ENCODE measurements around the gene SDS. TPM values are rescaled to one million over a fixed set of nuclear protein-coding genes. Genes with fewer than 3 reads are reported as not detected.

Gene SDS
- total RNA-seq, 2 experiments from 2014 or later, result not detected

DNA sequence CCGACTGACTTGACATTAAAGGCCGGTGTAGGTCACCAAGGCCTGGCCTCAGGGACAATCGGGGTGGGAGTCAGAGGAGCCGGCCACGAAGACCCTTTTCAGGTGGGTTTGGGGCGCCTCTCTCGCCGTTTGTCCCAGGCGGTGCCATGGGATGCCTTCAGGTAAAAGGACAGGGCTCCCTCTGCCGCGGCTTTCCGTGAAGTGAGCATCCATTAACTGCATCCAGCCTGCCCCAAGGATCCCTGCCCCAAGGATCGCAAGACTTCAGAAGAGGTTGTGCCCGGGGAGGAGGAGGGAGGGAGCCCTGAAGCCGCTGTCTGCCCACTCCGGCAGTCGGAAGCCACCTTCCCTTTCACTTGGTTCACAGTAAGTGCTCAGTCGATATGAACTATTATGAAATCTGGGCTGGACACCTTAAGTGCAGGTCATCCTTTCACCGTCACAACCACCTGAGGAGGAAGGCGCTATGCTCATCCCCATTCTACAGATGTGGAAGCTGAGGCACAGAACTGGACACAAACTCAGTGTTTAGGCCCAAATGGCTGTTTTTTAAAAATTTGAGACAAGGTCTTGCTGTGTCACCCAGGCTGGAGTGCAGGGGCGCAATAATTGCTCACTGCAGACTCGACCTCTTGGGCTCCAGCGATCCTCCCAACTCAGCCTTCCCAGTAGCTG, 964 bp downstream of the SDS start:
- ChIA-PET CTCF (no interaction called here), POLR2A (no interaction called here)

DNA sequence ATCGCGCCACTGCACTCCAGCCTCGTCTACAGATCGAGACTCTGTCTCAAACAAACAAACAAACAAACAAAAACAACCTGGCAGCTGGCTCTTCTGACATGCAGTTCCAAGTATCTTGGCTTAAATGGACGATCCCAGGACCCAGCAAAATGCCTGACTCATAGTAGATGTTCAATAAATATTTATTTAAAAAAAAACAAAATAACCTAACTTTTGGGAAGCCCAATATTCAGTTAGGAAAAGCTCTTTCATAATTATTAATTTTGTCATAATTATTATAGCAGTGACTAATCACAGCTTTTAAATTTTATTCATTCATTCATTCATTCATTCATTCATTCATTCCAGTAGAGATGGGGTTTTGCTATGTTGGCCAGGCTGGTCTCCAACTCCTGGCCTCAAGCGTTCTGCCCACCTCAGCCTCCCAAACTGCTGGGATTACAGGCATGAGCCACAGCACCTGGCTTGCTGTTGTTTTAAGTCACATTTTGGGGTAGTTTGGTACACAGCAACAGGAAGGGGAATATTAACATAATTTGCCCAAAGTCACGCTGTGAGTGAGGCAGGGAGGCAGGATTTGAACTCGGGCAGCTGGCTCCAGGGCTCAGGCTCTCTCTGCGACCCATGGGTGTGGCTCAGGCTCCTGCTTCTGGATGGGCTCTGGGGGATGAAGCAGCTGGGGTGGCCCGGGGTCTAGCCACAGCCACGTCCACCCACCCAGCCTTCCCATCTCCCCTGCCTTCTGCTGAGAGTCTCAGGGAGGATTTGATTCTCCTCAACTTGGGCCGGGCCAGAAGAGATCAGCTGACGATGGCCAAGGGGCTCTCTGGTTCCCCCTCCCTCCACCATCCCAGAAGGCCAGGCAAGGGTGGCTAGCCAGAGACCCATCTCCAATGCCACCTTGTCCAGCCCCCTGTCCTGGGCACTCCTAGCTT, 2.4 kb downstream of the SDS start:
- POLR2A ChIA-PET, result no interaction called here
- CTCF ChIA-PET, result no interaction called here

DNA sequence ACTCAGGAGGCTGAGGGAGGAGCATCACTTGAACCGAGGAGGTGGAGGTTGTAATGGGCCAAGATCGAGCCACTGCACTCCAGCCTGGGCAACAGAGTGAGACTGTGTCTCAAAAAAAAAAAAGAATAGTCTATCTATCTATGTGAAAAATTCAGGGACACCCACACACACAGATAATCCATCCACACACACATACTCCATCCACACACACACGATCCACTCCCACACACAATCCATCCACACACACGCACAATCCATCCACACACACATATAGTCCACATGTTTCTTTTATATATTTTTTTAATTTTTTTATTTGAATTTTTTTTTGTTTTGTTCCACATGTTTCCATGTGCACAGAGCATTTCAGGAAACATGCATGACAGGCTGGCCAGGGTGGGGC, 3.3 kb downstream of the SDS start:
- CTCF ChIA-PET, result no interaction called here
- POLR2A ChIA-PET, result no interaction called here

DNA sequence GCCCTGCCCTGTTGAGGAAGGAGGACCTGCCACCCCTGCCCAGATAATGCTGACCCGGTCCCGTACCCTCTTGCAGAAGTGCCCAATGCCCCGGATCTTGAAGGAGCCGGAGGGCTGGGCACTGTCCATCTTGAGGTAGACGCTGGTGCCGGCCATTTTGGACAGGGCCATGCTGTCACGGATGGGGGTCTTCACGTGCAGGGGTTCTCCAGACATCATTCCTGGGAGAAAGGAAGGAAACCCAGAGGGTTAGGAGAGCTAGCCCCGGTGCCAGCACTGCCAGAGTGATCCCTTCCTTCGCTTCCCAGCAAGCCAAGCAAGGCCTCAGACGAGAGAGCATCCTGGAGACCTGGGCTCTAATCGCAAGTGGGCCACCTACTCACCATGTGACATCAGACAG, 4.2 kb downstream of the SDS start:
- CTCF ChIA-PET, result no interaction called here
- POLR2A ChIA-PET, result no interaction called here

DNA sequence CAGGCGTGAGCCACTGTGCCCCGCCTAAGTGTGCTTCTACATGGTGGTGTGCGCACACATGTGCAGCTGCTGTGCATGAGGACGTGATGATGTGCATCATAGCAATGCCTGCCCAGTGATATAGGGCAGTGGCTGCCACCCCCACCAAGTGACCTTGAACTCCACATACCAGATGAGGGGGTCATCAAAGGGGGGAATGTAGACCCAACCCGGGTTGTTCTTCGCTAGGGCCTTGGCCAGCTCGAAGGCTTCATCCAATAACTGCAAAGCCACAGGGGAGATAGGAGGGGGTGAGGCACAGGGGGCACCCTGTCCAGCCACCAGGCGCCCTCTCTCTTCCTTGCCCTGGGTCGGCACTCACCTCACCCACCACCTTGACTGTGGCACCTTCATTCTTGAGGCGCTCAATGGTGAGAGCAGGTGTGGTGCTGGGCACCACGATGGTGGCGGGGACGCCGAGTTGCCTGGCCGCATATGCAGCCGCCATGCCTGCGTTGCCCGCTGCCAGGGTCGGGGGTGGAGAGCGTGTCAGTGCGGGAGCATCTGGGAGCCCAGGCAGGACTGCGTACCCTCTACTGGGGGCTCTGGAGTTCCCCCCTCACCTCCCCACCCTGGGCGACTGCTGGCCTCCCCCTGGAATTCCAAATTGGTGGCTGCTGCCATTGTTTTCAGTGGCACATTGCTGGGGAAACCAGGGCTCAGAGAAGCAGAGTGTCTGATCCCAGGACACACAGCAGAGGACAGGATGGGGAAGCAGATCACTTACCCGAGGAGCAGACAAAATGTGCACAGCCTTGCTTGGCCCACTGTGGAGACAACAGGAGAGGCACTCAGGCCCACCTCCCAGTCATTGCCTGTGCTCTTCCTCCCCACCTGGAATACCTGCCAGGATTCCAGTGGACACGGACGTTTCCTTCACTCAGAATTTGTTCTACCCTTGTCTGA, 5.1 kb downstream of the SDS start:
- CTCF ChIA-PET, result no interaction called here
- POLR2A ChIA-PET, result no interaction called here

DNA sequence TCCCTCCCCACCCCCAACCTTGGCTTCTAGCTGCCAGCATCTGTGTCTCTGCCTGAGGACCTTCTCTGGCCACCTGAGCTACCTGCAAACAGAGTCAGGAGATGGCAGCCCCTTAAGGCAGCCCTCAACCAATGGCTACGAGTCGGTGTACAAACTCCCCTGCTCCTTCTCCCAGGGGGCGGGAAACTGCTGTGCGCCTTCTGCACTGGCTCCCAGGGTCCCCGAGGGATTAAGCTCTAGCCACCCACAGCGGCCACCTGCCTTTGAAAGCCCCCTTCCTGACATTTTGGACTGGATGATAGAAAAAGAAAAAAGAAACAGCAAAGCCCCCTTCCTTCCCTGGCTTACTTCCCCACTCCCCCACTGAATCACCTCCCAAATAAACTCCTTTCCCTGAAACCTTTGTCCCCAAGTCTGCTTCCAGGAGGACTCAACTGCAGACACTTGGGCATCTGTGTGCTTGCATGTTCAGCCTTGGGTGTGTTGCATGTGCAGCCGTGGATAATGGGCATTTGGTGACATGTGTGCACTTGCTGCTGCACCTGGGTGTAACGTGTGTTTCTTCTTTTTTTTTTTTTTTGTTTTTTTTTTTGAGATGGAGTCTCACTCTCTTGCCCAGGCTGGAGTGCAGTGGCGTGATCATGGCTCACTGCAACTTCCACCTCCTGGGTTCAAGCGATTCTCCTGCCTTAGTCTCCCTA, 6.0 kb downstream of the SDS start:
- CTCF ChIA-PET, result no interaction called here
- POLR2A ChIA-PET, result no interaction called here

DNA sequence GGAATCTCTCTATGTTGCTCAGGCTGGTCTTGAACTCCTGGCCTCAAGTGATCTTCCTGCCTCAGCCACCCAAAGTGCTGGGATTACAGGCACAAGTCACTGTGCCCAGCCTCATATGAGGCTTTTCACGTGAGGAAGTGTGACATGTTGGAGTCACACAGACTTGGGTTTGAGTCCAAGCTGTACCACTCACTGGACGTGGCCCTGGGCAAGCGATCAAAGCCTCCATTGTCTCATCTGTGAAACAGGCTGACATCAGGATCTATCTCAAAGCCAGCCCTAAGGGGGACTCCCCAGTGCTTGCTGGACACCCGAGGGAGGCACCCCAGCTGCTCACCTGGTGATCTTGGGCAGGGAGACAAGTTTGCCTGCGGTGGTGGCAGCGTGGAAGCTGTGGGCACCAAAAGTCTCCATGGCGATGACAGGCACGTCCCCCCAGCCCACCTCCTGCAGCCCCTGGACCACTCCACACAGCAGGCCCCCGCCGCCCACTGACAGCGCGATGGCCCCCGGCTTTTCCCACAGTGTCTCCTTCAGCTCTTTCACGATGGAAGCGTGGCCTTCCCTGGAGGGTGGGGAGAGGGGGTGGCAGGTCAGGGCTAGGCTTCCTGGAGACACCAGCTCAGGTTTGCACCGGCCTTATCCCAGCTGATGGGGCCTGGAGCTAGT, 6.7 kb downstream of the SDS start:
- ChIA-PET CTCF (no interaction called here), POLR2A (no interaction called here)

DNA sequence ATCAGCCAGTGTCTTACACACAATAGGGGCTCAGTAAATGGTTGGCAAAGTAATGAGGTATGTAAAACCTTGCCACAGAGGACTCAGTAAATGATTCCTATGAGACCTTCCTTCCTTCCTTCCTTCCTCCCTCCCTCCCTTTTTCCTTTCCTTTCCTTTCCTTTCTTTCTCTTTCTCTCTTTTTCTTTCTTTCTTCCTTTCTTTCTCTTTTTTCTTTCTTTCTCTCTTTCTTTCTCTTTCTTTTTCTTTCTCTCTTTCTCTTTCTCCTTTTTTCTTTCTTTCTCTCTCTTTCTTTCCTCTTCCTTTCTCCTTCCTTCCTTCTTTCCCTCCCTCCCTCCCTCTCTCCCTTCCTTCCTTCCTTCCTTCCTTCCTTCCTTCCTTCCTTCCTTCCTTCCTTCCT, 7.5 kb downstream of the SDS start:
- ChIA-PET POLR2A (no interaction called here), CTCF (no interaction called here)

DNA sequence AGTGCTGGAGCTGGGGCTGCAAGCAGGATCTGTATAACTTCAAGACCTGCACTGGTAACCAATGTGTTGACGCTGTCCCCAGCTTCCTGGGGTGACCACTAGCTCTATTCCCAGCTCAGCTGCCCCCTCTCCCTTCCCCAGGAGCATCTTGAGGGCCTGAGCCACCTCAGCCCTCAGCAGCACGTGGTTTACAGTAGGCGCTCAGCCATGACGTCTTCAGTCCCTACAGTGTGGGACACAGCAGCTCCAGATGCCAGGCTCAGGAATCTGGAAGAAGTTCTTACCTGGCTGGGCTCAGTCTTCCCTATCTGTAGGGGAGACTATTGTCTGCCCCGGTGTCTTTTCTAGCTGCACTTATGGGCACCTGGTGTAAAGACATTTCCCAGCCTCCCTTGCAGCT, 8.6 kb downstream of the SDS start:
- CTCF ChIA-PET, result no interaction called here

DNA sequence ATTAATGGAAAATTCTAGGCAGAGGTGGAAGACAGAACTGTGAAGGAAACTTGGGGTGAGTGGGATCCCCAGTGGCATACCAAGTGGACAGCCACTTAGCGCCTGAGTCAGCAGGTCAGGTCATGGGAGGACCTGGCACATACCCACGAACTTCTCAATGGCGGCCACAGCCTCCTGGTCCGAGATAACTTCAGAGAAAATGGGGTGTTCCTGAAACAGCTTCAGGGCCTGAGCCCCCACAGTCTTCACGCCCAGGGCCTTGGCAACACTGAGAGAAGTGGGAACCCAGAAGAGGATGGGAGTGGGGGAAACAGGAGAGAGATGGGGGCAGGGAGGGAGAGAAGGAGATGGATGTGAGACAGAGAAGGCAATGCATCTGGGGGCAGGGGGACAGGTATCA, 9.9 kb downstream of the SDS start:
- ChIA-PET POLR2A (no interaction called here), CTCF (no interaction called here)

More for the DNA sequence above, 8.6 kb downstream of the SDS start:
- POLR2A ChIA-PET, result no interaction called here

DNA sequence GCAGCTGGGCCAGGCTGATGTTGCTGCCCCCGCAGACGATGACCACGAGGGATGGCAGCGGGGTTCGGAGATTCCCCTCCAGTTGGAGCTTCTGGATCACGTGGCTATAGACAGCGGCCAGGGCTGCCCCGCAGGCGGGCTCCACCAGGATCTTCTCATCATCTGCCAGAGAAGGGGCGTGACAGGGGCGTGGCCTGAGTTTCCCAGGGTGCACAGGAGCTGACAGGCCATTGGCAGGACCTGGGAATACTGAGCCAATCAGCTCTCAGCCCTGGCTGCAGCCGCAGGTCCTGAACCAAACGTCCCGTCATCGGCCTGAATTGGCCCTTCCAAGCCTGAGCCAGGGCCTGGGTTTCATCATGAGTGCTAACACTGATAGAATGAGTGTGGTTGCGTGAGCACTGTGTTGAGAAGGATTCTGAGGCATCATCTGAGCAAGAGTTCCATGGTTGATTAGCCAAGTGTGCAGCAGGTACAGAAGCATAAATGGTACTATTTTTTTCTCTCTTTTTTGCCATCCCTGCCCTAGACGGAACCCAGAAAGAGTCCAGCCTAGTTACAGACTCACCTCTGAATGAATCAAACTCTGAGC, 10.6 kb downstream of the SDS start:
- ChIA-PET CTCF (no interaction called here), POLR2A (no interaction called here)

DNA sequence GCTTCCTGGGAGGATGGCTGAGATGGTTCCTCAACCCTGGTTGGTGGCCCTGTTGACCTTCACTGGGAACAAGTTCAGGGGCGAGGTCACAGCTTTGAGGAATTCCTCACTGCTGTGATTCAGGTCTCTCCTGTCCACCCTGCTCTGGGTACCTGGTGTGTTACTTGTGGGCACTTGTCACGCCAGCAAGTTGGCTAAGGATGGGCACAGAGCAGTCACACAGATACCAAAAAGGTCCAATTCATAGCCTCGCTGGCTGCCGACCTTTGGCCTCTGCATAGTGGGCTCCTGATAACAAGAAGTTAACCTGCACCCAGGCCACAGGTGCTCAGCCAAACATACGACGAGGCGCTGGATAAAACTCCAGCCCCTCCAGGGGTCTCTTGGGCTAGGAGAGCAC, 11.2 kb downstream of the SDS start:
- POLR2A ChIA-PET, result interaction anchor here (0.5 kb wide), 1 partner anchor 10 kb away, joined by 3 read pairs; no protein-coding TSS in a partner anchor
- CTCF ChIA-PET, result no interaction called here

DNA sequence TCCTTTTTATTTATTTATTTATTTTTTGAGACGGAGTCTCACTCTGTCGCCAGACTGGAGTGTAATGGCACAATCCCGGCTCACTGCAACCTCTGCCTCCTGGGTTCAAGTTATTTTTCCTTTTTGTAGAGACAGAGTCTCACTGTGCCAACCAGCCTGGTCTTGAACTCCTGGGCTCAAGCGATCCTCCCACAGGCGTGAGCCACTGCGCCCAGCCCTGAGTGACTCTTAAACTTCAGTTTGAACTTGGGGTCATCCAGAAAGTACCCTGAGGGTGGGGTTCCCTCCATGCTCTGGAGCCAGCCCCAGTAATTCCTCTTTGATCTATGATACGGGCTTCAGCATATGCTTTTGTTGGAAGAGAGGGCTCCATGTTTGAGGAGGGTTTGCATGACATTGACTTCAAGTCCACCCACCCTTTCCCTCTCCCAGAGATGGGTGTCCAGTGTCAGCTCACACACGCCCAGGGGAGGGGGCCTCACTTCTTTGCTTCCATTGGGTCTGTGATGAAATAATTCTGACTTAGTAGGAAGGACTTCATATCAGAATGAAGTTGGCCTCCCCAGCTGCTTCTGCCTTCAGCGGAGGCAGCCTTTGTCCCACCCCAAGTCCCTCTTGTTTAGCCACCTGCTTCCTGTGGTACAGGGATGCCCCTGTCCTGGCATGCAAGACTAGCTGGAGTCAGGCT, 11.9 kb downstream of the SDS start:
- ChIA-PET CTCF (no interaction called here), POLR2A (interaction anchor here (0.5 kb wide), 1 partner anchor 9 kb away, joined by 3 read pairs; no protein-coding TSS in a partner anchor)

DNA sequence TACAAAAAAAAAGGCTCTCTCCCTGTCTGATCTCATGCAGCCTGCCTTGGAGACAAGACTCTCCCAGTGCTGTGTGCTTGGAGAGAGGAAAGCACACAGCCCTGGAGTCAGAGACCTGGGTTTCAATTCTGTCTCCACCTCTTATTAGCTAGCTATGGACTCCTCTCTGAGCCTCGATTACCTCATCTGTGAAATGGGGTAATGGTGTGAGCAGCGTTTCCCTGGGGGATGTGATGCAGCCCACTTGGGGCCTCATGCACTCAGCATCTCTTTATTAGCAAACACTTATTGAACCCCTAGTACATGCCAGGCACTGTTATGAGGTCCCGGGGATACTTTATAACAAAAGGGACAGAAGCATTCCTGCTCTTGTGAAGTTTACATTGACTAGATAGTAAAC, 12.5 kb downstream of the SDS start:
- ChIA-PET POLR2A (no interaction called here), CTCF (no interaction called here)

DNA sequence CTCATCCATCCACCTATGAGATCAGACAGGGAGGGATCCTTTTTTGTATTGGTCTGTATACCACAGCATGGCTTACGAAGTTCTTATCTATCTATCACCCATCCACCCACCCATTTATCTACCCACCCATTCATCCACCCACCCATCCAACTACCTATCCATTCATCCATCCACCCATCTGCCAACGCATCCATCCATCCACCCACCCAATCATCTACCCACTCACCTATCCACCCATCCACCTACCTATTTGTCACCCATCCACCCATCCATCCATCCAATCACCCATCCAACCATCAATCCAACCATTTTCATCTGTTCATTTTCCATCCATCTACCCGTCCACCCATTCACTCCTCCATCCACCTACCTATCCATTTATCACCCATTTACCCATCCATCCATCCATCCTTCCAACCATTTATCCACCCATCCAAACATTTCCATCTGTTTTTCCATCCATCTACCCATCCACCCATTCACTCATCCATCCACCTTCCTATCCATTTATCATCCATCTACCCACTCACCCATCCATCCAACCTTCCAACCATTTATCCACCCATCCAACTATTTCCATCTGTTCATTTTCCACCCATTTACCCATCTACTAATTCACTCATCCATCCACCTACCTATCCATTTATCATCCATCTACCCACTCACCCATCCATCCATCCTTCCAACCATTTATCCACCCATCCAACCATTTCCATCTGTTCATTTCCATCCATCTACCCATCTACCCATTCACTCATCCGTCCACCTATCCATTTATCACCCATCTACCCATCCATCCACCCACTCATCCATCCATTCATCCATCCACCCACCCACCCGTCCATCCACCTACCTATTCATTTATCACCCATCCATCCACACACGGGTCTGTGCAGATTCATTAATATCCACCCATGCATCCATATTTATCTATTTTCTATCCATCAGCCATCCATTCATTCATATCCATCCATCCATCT, 13.3 kb downstream of the SDS start:
- POLR2A ChIA-PET, result no interaction called here
- CTCF ChIA-PET, result no interaction called here

DNA sequence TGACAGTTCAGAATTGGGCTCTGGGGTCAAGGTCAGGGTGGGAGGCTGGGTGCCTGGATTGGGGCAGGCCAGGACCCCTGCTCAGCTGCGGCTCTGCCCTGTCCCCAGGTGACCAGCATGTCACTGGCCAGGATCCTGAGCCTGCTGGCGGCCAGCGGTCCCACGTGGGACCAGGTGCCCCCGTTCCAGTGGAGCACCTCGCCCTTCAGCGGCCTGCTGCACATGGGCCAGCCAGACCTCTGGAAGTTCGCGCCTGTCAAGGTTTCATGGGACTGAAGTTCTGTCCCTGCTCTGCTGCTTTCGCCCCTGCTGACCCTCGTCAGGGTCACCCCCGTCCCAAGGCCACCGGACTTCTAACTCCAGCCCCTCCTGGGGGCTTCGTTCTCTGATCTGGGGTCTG, 15.3 kb downstream of the SDS start:
- ChIA-PET CTCF (no interaction called here), POLR2A (no interaction called here)

DNA sequence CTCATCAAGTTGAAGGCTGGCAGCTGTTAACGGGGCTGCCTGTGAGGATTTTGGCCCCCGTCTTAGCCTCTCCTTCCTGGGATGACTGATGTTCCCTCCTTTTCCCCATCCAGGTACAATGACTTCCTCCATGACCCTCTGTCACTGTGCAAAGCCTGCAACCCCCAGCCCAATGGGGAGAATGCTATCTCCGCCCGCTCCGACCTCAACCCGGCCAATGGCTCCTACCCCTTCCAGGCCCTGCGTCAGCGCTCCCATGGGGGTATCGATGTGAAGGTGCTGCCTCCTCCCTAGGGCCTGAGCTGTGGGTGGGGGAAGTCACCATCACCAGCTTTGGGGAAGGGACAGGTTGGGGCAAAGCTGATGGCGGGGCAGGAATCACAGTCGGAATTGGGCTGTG, 16.1 kb downstream of the SDS start:
- POLR2A ChIA-PET, result no interaction called here
- CTCF ChIA-PET, result no interaction called here
